Measurements from ENCODE around the gene B4GALT3. TPM values are rescaled to one million over a fixed set of nuclear protein-coding genes. Genes with fewer than 3 reads are reported as not detected.

B4GALT3 gene
- total and polyA plus RNA-seq, 3 donors from 2014 or later, result 46.3 to 62.2 (median 56.2) TPM

- Histone ChIP-seq H3K36me3 (ENCODE audit: low read depth, missing control alignments) (no peaks in the 10 kb centered on the region), H3K27me3 (no peaks in the 10 kb centered on the region), H3K4me3 (no peak overlapping the region), H3K27ac (no peak overlapping the region), H3K4me1 (peaks cover 29% of the 10 kb centered on the region), H3K9me3 (no peaks in the 10 kb centered on the region)
- 82 to 90% methylated on average over 18 to 22 of the region's 22 CpGs for WGBS, 2 donors
- DNase-seq, result no peak
- intact Hi-C loops (cut with DNase I; ENCODE audit: low total_unique reads), result no loop called here
- no peak for TF ChIP-seq CTCF (IDR thresholded peaks at IDR 0.05)
- TF ChIP-seq POLR2A (IDR thresholded peaks at IDR 0.05), result no peak
Measured at GRCh38 chr1:161160671-161161145, 16.6 kb downstream of the B4GALT3 start.

- Histone ChIP-seq H3K27ac (peak overlapping the region; percentile 90 to 91), H3K4me1 (peaks cover 33% of the 10 kb centered on the region), H3K9me3 (no peaks in the 10 kb centered on the region), H3K36me3 (ENCODE audit: low read depth, missing control alignments) (no peaks in the 10 kb centered on the region), H3K4me3 (peak overlapping the region; percentile 85 to 88), H3K27me3 (no peaks in the 10 kb centered on the region)
- DNase-seq, result no peak
- TF ChIP-seq POLR2A (IDR thresholded peaks at IDR 0.05) (no peak), CTCF (IDR thresholded peaks at IDR 0.05) (no peak)
- 1 to 2% methylated on average over 11 of the region's 11 CpGs for WGBS, 2 donors
- intact Hi-C loops (cut with DNase I; ENCODE audit: low total_unique reads), result no loop called here
Measured at GRCh38 chr1:161159913-161160243, 17.4 kb downstream of the B4GALT3 start.

GRCh38 chr1:161159087-161159912, 18.0 kb downstream of the B4GALT3 start, which contains the start of gene USP21:
TSS of gene USP21 (plus strand) at chr1:161159500. CDS start at chr1:161160641, 1,141 bp downstream.
- intact Hi-C loops (cut with DNase I; ENCODE audit: low total_unique reads), result no loop called here
- Histone ChIP-seq H3K27ac (peak within 1 kb of the TSS; percentile 90 to 91), H3K27me3 (no peaks in the 10 kb centered on the region), H3K9me3 (no peaks in the 10 kb centered on the region), H3K4me3 (peak within 1 kb of the TSS; percentile 85 to 88), H3K36me3 (ENCODE audit: low read depth, missing control alignments) (no peaks in the 10 kb centered on the region), H3K4me1 (peaks cover 39% of the 10 kb centered on the region)
- TF ChIP-seq CTCF (IDR thresholded peaks at IDR 0.05), result peak in 1 of 3 experiments; percentile 5
- no peak for TF ChIP-seq POLR2A (IDR thresholded peaks at IDR 0.05)
- peak; percentile 95 for DNase-seq
- WGBS, 2 donors, result 0 to 2% methylated on average over 19 to 59 of the region's 60 CpGs

- Histone ChIP-seq H3K27me3 (no peaks in the 10 kb centered on the region), H3K4me3 (peak overlapping the region; percentile 85 to 88), H3K36me3 (ENCODE audit: low read depth, missing control alignments) (no peaks in the 10 kb centered on the region), H3K9me3 (no peaks in the 10 kb centered on the region), H3K27ac (peak overlapping the region; percentile 90 to 91), H3K4me1 (peaks cover 39% of the 10 kb centered on the region)
- intact Hi-C loops (cut with DNase I; ENCODE audit: low total_unique reads), result no loop called here
- DNase-seq, result peak; percentile 33
- TF ChIP-seq CTCF (IDR thresholded peaks at IDR 0.05) (no peak), POLR2A (IDR thresholded peaks at IDR 0.05) (no peak)
- 39 to 43% methylated on average over 9 of the region's 9 CpGs for WGBS, 2 donors
Measured at GRCh38 chr1:161158316-161159010, 18.8 kb downstream of the B4GALT3 start.
